ENCODE data around the gene C16orf46.
A peak's percentile ranks its signal among the peaks of the same experiment; 100 is the strongest.
"Not testable (repeated sequence)": the region's sequence is repeated elsewhere in the genome, so short reads cannot be mapped to it uniquely, and the experiment has no call there.

C16orf46 gene

GRCh38 chr16:81077076-81077940, at the start of gene C16orf46:
TSS of gene C16orf46 (minus strand) at chr16:81077238. CDS start at chr16:81063955, 13,283 bp downstream.
- Histone ChIP-seq H3K27me3 (replicated peaks; ENCODE audit: control insufficient read depth, insufficient read depth, low read length) (no peaks in the 10 kb centered on the region), H3K4me1 (ENCODE audit: control insufficient read depth, insufficient read depth, low read length) (peaks cover 7% of the 10 kb centered on the region), H3K4me3 (ENCODE audit: low read length) (peak within 1 kb of the TSS; percentile 95), H3K9me3 (ENCODE audit: control insufficient read depth, low read length) (no peaks in the 10 kb centered on the region), H3K36me3 (ENCODE audit: control insufficient read depth, insufficient read depth, low read length, severe bottlenecking) (peaks cover 9% of the 10 kb centered on the region), H3K9ac (ENCODE audit: low read length) (peak within 1 kb of the TSS; percentile 95)
- peak; percentile 98 for DNase-seq (ENCODE audit: low read depth)

- H3K4me1 ChIP-seq (ENCODE audit: control insufficient read depth, insufficient read depth, low read length): no peaks in the 10 kb centered on the region
- DNase-seq (ENCODE audit: low read depth): no peak
- H3K36me3 ChIP-seq (ENCODE audit: control insufficient read depth, insufficient read depth, low read length, severe bottlenecking): peaks cover 6% of the 10 kb centered on the region
- no peak overlapping the region for H3K9ac ChIP-seq (ENCODE audit: low read length)
- peaks cover 6% of the 10 kb centered on the region for H3K27me3 ChIP-seq (replicated peaks; ENCODE audit: control insufficient read depth, insufficient read depth, low read length)
- no peak overlapping the region for H3K4me3 ChIP-seq (ENCODE audit: low read length)
- no peaks in the 10 kb centered on the region for H3K9me3 ChIP-seq (ENCODE audit: control insufficient read depth, low read length)
Measured at GRCh38 chr16:81123092-81123852, 46.2 kb upstream of the C16orf46 start.

GRCh38 chr16:81121474-81121990, 44.5 kb upstream of the C16orf46 start:
- no peak for DNase-seq (ENCODE audit: low read depth)
- no peaks in the 10 kb centered on the region for H3K36me3 ChIP-seq (ENCODE audit: control insufficient read depth, insufficient read depth, low read length, severe bottlenecking)
- no peaks in the 10 kb centered on the region for H3K9me3 ChIP-seq (ENCODE audit: control insufficient read depth, low read length)
- no peak overlapping the region for H3K4me3 ChIP-seq (ENCODE audit: low read length)
- no peaks in the 10 kb centered on the region for H3K4me1 ChIP-seq (ENCODE audit: control insufficient read depth, insufficient read depth, low read length)
- no peak overlapping the region for H3K9ac ChIP-seq (ENCODE audit: low read length)
- H3K27me3 ChIP-seq (replicated peaks; ENCODE audit: control insufficient read depth, insufficient read depth, low read length): peaks cover 6% of the 10 kb centered on the region

- Histone ChIP-seq H3K4me3 (ENCODE audit: low read length) (no peak overlapping the region), H3K27me3 (replicated peaks; ENCODE audit: control insufficient read depth, insufficient read depth, low read length) (peaks cover 6% of the 10 kb centered on the region), H3K36me3 (ENCODE audit: control insufficient read depth, insufficient read depth, low read length, severe bottlenecking) (no peaks in the 10 kb centered on the region), H3K4me1 (ENCODE audit: control insufficient read depth, insufficient read depth, low read length) (no peaks in the 10 kb centered on the region), H3K9ac (ENCODE audit: low read length) (no peak overlapping the region), H3K9me3 (ENCODE audit: control insufficient read depth, low read length) (no peaks in the 10 kb centered on the region)
- no peak for DNase-seq (ENCODE audit: low read depth)
Measured at GRCh38 chr16:81117436-81117835, 40.4 kb upstream of the C16orf46 start.

- peaks cover 6% of the 10 kb centered on the region for H3K27me3 ChIP-seq (replicated peaks; ENCODE audit: control insufficient read depth, insufficient read depth, low read length)
- no peak for DNase-seq (ENCODE audit: low read depth)
- no peaks in the 10 kb centered on the region for H3K36me3 ChIP-seq (ENCODE audit: control insufficient read depth, insufficient read depth, low read length, severe bottlenecking)
- no peaks in the 10 kb centered on the region for H3K4me1 ChIP-seq (ENCODE audit: control insufficient read depth, insufficient read depth, low read length)
- H3K9ac ChIP-seq (ENCODE audit: low read length): no peak overlapping the region
- H3K4me3 ChIP-seq (ENCODE audit: low read length): no peak overlapping the region
- H3K9me3 ChIP-seq (ENCODE audit: control insufficient read depth, low read length): no peaks in the 10 kb centered on the region
Measured at GRCh38 chr16:81116285-81116684, 39.2 kb upstream of the C16orf46 start.

DNA sequence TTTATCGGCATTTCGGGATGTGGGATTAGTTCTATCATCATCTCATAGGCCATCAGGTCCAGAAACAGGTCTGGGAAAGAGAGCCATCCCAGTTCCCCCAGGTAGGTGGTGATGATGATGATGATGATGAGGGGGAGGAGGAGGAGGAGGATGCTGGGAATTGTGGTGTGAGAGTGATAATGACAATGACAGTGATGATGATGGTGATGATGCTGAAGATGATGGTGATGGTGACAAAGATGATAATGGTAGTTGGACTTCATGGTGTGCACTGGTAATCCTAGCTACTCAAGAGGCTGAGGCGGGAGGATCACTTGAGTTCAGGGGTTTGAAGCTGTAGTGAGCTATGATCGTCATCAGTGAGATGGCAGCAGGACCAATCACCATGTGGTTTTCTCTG, 35.4 kb upstream of the C16orf46 start:
- Histone ChIP-seq H3K36me3 (ENCODE audit: control insufficient read depth, insufficient read depth, low read length, severe bottlenecking) (no peaks in the 10 kb centered on the region), H3K27me3 (replicated peaks; ENCODE audit: control insufficient read depth, insufficient read depth, low read length) (no peaks in the 10 kb centered on the region), H3K4me3 (ENCODE audit: low read length) (no peak overlapping the region), H3K4me1 (ENCODE audit: control insufficient read depth, insufficient read depth, low read length) (no peaks in the 10 kb centered on the region), H3K9me3 (ENCODE audit: control insufficient read depth, low read length) (no peaks in the 10 kb centered on the region), H3K9ac (ENCODE audit: low read length) (no peak overlapping the region)
- DNase-seq (ENCODE audit: low read depth): no peak

DNA sequence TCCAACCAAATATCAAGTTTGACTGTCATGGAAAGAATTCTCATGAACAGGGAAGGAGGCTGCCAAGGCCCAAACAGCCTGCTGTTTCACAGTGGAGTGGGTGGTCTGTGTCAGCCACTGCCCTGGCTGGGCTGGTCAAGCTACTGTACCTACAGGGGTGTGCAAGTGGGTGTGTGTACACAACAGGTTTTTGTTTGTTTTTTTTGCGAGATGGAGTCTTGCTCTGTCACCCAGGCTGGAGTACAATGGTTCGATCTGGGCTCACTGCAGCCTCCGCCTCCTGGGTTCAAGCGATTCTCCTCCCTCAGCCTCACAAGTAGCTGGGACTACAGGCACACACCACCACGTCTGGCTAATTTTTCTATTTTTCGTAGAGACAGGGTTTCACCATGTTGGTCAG, 32.2 kb upstream of the C16orf46 start:
- DNase-seq (ENCODE audit: low read depth); H3K9me3 ChIP-seq (ENCODE audit: control insufficient read depth, low read length); H3K36me3 ChIP-seq (ENCODE audit: control insufficient read depth, insufficient read depth, low read length, severe bottlenecking); H3K4me1 ChIP-seq (ENCODE audit: control insufficient read depth, insufficient read depth, low read length); H3K27me3 ChIP-seq (replicated peaks; ENCODE audit: control insufficient read depth, insufficient read depth, low read length); H3K9ac ChIP-seq (ENCODE audit: low read length); H3K4me3 ChIP-seq (ENCODE audit: low read length): not testable (repeated sequence)

DNA sequence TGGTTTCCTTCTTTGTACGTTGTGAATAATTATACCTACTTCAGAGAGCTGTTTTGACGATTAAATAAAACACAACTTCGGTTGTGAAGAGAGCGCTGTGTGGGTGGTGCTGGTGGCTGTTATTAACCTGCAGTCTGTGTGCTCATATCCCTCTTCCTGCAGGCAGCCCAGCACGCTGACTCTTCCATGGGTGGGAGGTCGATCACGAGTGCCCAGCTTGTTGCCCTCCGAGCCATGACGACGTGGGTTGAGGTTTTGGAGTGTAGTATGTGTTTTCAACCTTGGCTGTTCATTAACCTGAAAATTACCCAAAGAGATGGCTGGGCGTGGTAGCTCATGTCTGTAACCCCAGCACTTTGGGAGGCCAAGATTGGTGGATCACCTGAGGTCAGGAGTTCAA, 30.5 kb upstream of the C16orf46 start:
- H3K9me3 ChIP-seq (ENCODE audit: control insufficient read depth, low read length): no peaks in the 10 kb centered on the region
- H3K36me3 ChIP-seq (ENCODE audit: control insufficient read depth, insufficient read depth, low read length, severe bottlenecking): no peaks in the 10 kb centered on the region
- H3K9ac ChIP-seq (ENCODE audit: low read length): no peak overlapping the region
- no peak for DNase-seq (ENCODE audit: low read depth)
- H3K27me3 ChIP-seq (replicated peaks; ENCODE audit: control insufficient read depth, insufficient read depth, low read length): no peaks in the 10 kb centered on the region
- no peak overlapping the region for H3K4me3 ChIP-seq (ENCODE audit: low read length)
- no peaks in the 10 kb centered on the region for H3K4me1 ChIP-seq (ENCODE audit: control insufficient read depth, insufficient read depth, low read length)

GRCh38 chr16:81106826-81107503, 29.9 kb upstream of the C16orf46 start:
- no peak overlapping the region for H3K4me3 ChIP-seq (ENCODE audit: low read length)
- H3K27me3 ChIP-seq (replicated peaks; ENCODE audit: control insufficient read depth, insufficient read depth, low read length): no peaks in the 10 kb centered on the region
- no peak overlapping the region for H3K9ac ChIP-seq (ENCODE audit: low read length)
- no peaks in the 10 kb centered on the region for H3K4me1 ChIP-seq (ENCODE audit: control insufficient read depth, insufficient read depth, low read length)
- DNase-seq (ENCODE audit: low read depth): no peak
- no peaks in the 10 kb centered on the region for H3K36me3 ChIP-seq (ENCODE audit: control insufficient read depth, insufficient read depth, low read length, severe bottlenecking)
- H3K9me3 ChIP-seq (ENCODE audit: control insufficient read depth, low read length): no peaks in the 10 kb centered on the region

DNA sequence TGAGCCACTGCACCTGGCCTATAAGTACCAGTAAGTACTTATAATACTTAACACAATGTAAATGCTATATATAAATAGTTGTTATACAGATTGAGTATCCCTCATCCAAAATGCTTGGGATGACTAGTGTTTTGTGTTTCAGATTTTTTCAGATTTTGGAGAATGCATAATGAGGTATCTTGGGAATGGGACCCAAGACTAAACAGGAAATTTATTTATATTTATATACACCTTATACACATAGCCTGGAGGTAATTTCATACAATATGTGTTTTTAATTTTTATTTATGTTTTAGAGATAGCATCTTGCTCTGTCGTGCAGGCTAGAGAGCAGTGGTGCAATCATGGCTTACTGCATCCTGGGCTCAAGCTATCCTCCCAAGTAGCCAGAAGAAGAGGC, 28.9 kb upstream of the C16orf46 start:
- no peak for DNase-seq (ENCODE audit: low read depth)
- Histone ChIP-seq H3K9ac (ENCODE audit: low read length) (no peak overlapping the region), H3K27me3 (replicated peaks; ENCODE audit: control insufficient read depth, insufficient read depth, low read length) (no peaks in the 10 kb centered on the region), H3K4me3 (ENCODE audit: low read length) (no peak overlapping the region), H3K4me1 (ENCODE audit: control insufficient read depth, insufficient read depth, low read length) (no peaks in the 10 kb centered on the region), H3K9me3 (ENCODE audit: control insufficient read depth, low read length) (no peaks in the 10 kb centered on the region), H3K36me3 (ENCODE audit: control insufficient read depth, insufficient read depth, low read length, severe bottlenecking) (no peaks in the 10 kb centered on the region)

- H3K9me3 ChIP-seq (ENCODE audit: control insufficient read depth, low read length): no peaks in the 10 kb centered on the region
- no peaks in the 10 kb centered on the region for H3K36me3 ChIP-seq (ENCODE audit: control insufficient read depth, insufficient read depth, low read length, severe bottlenecking)
- no peak overlapping the region for H3K4me3 ChIP-seq (ENCODE audit: low read length)
- no peak for DNase-seq (ENCODE audit: low read depth)
- no peaks in the 10 kb centered on the region for H3K27me3 ChIP-seq (replicated peaks; ENCODE audit: control insufficient read depth, insufficient read depth, low read length)
- H3K9ac ChIP-seq (ENCODE audit: low read length): no peak overlapping the region
- H3K4me1 ChIP-seq (ENCODE audit: control insufficient read depth, insufficient read depth, low read length): peaks cover 5% of the 10 kb centered on the region
Measured at GRCh38 chr16:81101702-81102101, 24.7 kb upstream of the C16orf46 start.

Measured in adipocyte (in vitro differentiated cells).